ENCODE data around the gene PPARGC1A.

PPARGC1A gene

GRCh38 chr4:23911675-23912455 lies 22.0 kb upstream of the PPARGC1A start:
- in situ Hi-C loops (cut with HindIII; ENCODE audit: low sequenced_read_pairs), result no loop called here

- in situ Hi-C loops (cut with HindIII; ENCODE audit: low sequenced_read_pairs), result no loop called here
Measured at GRCh38 chr4:23909671-23910070, 19.8 kb upstream of the PPARGC1A start.

GRCh38 chr4:23906839-23907238 lies 17.0 kb upstream of the PPARGC1A start:
- in situ Hi-C loops (cut with HindIII; ENCODE audit: low sequenced_read_pairs), result no loop called here

GRCh38 chr4:23904639-23905071 lies 14.8 kb upstream of the PPARGC1A start:
- in situ Hi-C loops (cut with HindIII; ENCODE audit: low sequenced_read_pairs), result no loop called here

- in situ Hi-C loops (cut with HindIII; ENCODE audit: low sequenced_read_pairs), result no loop called here
Measured at GRCh38 chr4:23903859-23904438, 14.1 kb upstream of the PPARGC1A start.

- in situ Hi-C loops (cut with HindIII; ENCODE audit: low sequenced_read_pairs), result no loop called here
Measured at GRCh38 chr4:23902222-23902804, 12.5 kb upstream of the PPARGC1A start.

GRCh38 chr4:23900636-23901035 lies 10.8 kb upstream of the PPARGC1A start:
- in situ Hi-C loops (cut with HindIII; ENCODE audit: low sequenced_read_pairs), result no loop called here

- in situ Hi-C loops (cut with HindIII; ENCODE audit: low sequenced_read_pairs), result no loop called here
Measured at GRCh38 chr4:23899565-23899964, 9.7 kb upstream of the PPARGC1A start.

- in situ Hi-C loops (cut with HindIII; ENCODE audit: low sequenced_read_pairs), result no loop called here
Measured at GRCh38 chr4:23897564-23898109, 7.8 kb upstream of the PPARGC1A start.

- in situ Hi-C loops (cut with HindIII; ENCODE audit: low sequenced_read_pairs), result no loop called here
Measured at GRCh38 chr4:23894021-23894420, 4.2 kb upstream of the PPARGC1A start.

GRCh38 chr4:23891064-23891421 lies 1.2 kb upstream of the PPARGC1A start:
- in situ Hi-C loops (cut with HindIII; ENCODE audit: low sequenced_read_pairs), result no loop called here

GRCh38 chr4:23890369-23891063 lies 669 bp upstream of the PPARGC1A start:
- in situ Hi-C loops (cut with HindIII; ENCODE audit: low sequenced_read_pairs), result no loop called here

- in situ Hi-C loops (cut with HindIII; ENCODE audit: low sequenced_read_pairs), result no loop called here
Measured at GRCh38 chr4:23889391-23889790, 456 bp downstream of the PPARGC1A start.

- in situ Hi-C loops (cut with HindIII; ENCODE audit: low sequenced_read_pairs), result no loop called here
Measured at GRCh38 chr4:23888421-23889319, 1.2 kb downstream of the PPARGC1A start.

- in situ Hi-C loops (cut with HindIII; ENCODE audit: low sequenced_read_pairs), result no loop called here
Measured at GRCh38 chr4:23887989-23888388, 1.9 kb downstream of the PPARGC1A start.

- in situ Hi-C loops (cut with HindIII; ENCODE audit: low sequenced_read_pairs), result no loop called here
Measured at GRCh38 chr4:23887173-23887572, 2.7 kb downstream of the PPARGC1A start.

GRCh38 chr4:23885943-23886590 lies 3.8 kb downstream of the PPARGC1A start:
- in situ Hi-C loops (cut with HindIII; ENCODE audit: low sequenced_read_pairs), result no loop called here

GRCh38 chr4:23884741-23885140 lies 5.1 kb downstream of the PPARGC1A start:
- in situ Hi-C loops (cut with HindIII; ENCODE audit: low sequenced_read_pairs), result no loop called here

GRCh38 chr4:23884261-23884660 lies 5.6 kb downstream of the PPARGC1A start:
- in situ Hi-C loops (cut with HindIII; ENCODE audit: low sequenced_read_pairs), result no loop called here

- in situ Hi-C loops (cut with HindIII; ENCODE audit: low sequenced_read_pairs), result no loop called here
Measured at GRCh38 chr4:23882976-23883531, 6.8 kb downstream of the PPARGC1A start.
